ENCODE measurements around the gene PPP4R1.

DNA sequence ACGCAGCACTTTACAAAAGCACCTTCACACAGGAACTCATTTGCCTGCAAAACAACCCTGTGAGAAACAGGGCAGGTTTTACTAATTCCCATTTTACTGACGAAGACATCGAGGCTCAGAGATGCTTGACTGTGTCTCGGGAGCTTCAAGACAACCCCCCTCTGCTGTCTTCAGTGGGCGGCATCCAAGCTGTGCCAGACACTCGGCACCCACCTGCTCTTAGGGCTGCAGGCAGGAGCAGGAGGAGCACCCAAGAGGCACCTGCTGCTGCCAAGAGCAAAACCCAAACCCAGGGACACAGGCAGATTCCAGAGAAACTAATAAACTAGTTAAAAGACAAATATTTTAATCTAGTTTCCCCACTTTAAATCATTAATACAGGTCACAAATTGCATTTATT, 67.9 kb downstream of the PPP4R1 start:
- TF ChIP-seq SPI1 (IDR thresholded peaks at IDR 0.05; ENCODE audit: borderline replicate concordance, low read depth) = no peak
- TF ChIP-seq, protein P1, sequence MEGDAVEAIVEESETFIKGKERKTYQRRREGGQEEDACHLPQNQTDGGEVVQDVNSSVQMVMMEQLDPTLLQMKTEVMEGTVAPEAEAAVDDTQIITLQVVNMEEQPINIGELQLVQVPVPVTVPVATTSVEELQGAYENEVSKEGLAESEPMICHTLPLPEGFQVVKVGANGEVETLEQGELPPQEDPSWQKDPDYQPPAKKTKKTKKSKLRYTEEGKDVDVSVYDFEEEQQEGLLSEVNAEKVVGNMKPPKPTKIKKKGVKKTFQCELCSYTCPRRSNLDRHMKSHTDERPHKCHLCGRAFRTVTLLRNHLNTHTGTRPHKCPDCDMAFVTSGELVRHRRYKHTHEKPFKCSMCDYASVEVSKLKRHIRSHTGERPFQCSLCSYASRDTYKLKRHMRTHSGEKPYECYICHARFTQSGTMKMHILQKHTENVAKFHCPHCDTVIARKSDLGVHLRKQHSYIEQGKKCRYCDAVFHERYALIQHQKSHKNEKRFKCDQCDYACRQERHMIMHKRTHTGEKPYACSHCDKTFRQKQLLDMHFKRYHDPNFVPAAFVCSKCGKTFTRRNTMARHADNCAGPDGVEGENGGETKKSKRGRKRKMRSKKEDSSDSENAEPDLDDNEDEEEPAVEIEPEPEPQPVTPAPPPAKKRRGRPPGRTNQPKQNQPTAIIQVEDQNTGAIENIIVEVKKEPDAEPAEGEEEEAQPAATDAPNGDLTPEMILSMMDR (IDR thresholded peaks at IDR 0.05; ENCODE audit: insufficient read depth, low read length) = no peak
- TF ChIP-seq GABPA (IDR thresholded peaks at IDR 0.05; ENCODE audit: low read depth) = no peak

Data from HL-60 (cell line).